A549 (cell line): ENCODE data around the gene MROH7.

Experiments used
- CTCF ChIP-seq: fragments of >200 bp; sonication (Bioruptor Twin); formaldehyde crosslinking; IDR thresholded peaks from 3 replicates; pipeline ENCODE4 v1.5.1; 2016
- EP300 ChIP-seq, 2 experiments: fragments of >200 bp; sonication (Bioruptor Twin); formaldehyde crosslinking; IDR thresholded peaks; 2 replicates in 1 of 2; 3 replicates in 1 of 2; pipeline ENCODE4 v1.6.1; 2016 to 2017
- MAZ ChIP-seq: fragments of 150-350 bp; IDR thresholded peaks from 2 replicates; pipeline ENCODE4 v1.6.1; 2014; ENCODE audit warnings: antibody characterized with exemption, low read depth, low read length, borderline replicate concordance
- MYC ChIP-seq: IDR thresholded peaks from 2 replicates; pipeline ENCODE4 v1.6.1; 2012; ENCODE audit warnings: mild to moderate bottlenecking, inconsistent platforms, low read length, improper control_type of control experiment, borderline replicate concordance
- POLR2AphosphoS2 ChIP-seq: conservative IDR thresholded peaks from 2 replicates; pipeline ENCODE4 v1.6.1; 2012; ENCODE audit warnings: low read length, improper control_type of control experiment, inconsistent platforms
- RFX5 ChIP-seq: fragments of 450-650 bp; IDR thresholded peaks from 2 replicates; pipeline ENCODE4 v1.7.1; 2014; ENCODE audit warnings: antibody characterized with exemption, mild to moderate bottlenecking, moderate library complexity
- SMC3 ChIP-seq: fragments of >200 bp; sonication (Bioruptor Twin); formaldehyde crosslinking; IDR thresholded peaks from 3 replicates; pipeline ENCODE4 v1.6.1; 2018; ENCODE audit warnings: inconsistent platforms
- ZFP36 ChIP-seq: fragments of 450-650 bp; IDR thresholded peaks from 2 replicates; pipeline ENCODE4 v1.6.1; 2014; ENCODE audit warnings: borderline replicate concordance; ENCODE audit not compliant: partially characterized antibody

GRCh38 chr1:54594463-54594862, 47.1 kb upstream of the MROH7 start:
- TF ChIP-seq POLR2AphosphoS2 (no peak), CTCF (no peak), MAZ (no peak), EP300 (IDR thresholded peaks at IDR 0.05) (no peak), SMC3 (no peak), MYC (no peak), RFX5 (no peak), ZFP36 (no peak)
